T-helper 9 cell (primary cell): ENCODE measurements around the gene LSAMP.

ENCODE experiments used
- DNase-seq: peaks from one replicate; pipeline ENCODE4 v3.0.0-alpha.2; 2020

Gene LSAMP

GRCh38 chr3:116160594-116160993 lies 284.7 kb downstream of the LSAMP start:
- DNase-seq: no peak

GRCh38 chr3:116155841-116156240 lies 289.4 kb downstream of the LSAMP start:
- no peak for DNase-seq

GRCh38 chr3:116154389-116154788 lies 290.9 kb downstream of the LSAMP start:
- no peak for DNase-seq

GRCh38 chr3:116153174-116153573 lies 292.1 kb downstream of the LSAMP start:
- DNase-seq: no peak

- DNase-seq: no peak
Observed at GRCh38 chr3:116150655-116151167, 294.6 kb downstream of the LSAMP start.

GRCh38 chr3:116148881-116149851 lies 296.1 kb downstream of the LSAMP start:
- DNase-seq: no peak

GRCh38 chr3:116145613-116146012 lies 299.7 kb downstream of the LSAMP start:
- DNase-seq: no peak

- no peak for DNase-seq
Observed at GRCh38 chr3:116141724-116142123, 303.6 kb downstream of the LSAMP start.

- DNase-seq: no peak
Observed at GRCh38 chr3:116140100-116140689, 305.1 kb downstream of the LSAMP start.

GRCh38 chr3:116139641-116140040 lies 305.6 kb downstream of the LSAMP start:
- no peak for DNase-seq

- DNase-seq: no peak
Observed at GRCh38 chr3:116135457-116136085, 309.7 kb downstream of the LSAMP start.

GRCh38 chr3:116129187-116129946 lies 315.9 kb downstream of the LSAMP start:
- DNase-seq: no peak

GRCh38 chr3:116127464-116127863 lies 317.8 kb downstream of the LSAMP start:
- no peak for DNase-seq

- DNase-seq: no peak
Observed at GRCh38 chr3:116124166-116124565, 321.1 kb downstream of the LSAMP start.

- DNase-seq: no peak
Observed at GRCh38 chr3:116118475-116119169, 326.7 kb downstream of the LSAMP start.

- DNase-seq: no peak
Observed at GRCh38 chr3:116114586-116114985, 330.7 kb downstream of the LSAMP start.

GRCh38 chr3:116112696-116113095 lies 332.6 kb downstream of the LSAMP start:
- DNase-seq: no peak

- no peak for DNase-seq
Observed at GRCh38 chr3:116111765-116112164, 333.5 kb downstream of the LSAMP start.

- no peak for DNase-seq
Observed at GRCh38 chr3:116103868-116104530, 341.3 kb downstream of the LSAMP start.

GRCh38 chr3:116102037-116102436 lies 343.2 kb downstream of the LSAMP start:
- DNase-seq: no peak

- no peak for DNase-seq
Observed at GRCh38 chr3:116097226-116097625, 348.1 kb downstream of the LSAMP start.
